Natural killer cell (primary cell): ENCODE measurements around the gene UNC93A. TPM values are rescaled to one million over a fixed set of nuclear protein-coding genes. Genes with fewer than 3 reads are reported as not detected.
"Not testable (repeated sequence)": the region's sequence is repeated elsewhere in the genome, so short reads cannot be mapped to it uniquely, and the experiment has no call there.

Source experiments
- ATAC-seq, 3 donors: fragments of 150-1000 bp in 2 of 3; fragments of 200-7000 bp in 1 of 3; cut with Tn5 transposase; 1 replicate in 1 of 3; 2 replicates in 2 of 3; pipeline ENCODE4 v1.10.0; 2021; ENCODE audit warnings: mild to moderate bottlenecking in 2 of 3, moderate library complexity in 2 of 3
- DNase-seq, 2 donors: peaks; one replicate each; pipeline versions ENCODE4 v3.0.0 to v3.0.0-alpha.2; 2013 to 2021; ENCODE audit warnings: mixed read lengths in 1 of 2
- H3K27ac ChIP-seq: one replicate; pipeline ENCODE4 v1.5.1; 2013; ENCODE audit warnings: mild to moderate bottlenecking, low read length
- H3K27me3 ChIP-seq: one replicate; pipeline ENCODE4 v1.6.1; 2013; ENCODE audit warnings: low read length; ENCODE audit not compliant: control insufficient read depth, insufficient read depth
- H3K36me3 ChIP-seq: one replicate; pipeline ENCODE4 v1.6.1; 2013; ENCODE audit warnings: low read length; ENCODE audit not compliant: control insufficient read depth, insufficient read depth
- H3K4me1 ChIP-seq: one replicate; pipeline ENCODE4 v1.6.1; 2013; ENCODE audit warnings: low read length; ENCODE audit not compliant: control insufficient read depth, insufficient read depth
- H3K4me3 ChIP-seq: one replicate; pipeline ENCODE4 v1.5.1; 2013; ENCODE audit warnings: low read length
- H3K9me3 ChIP-seq: one replicate; pipeline ENCODE4 v1.6.1; 2013; ENCODE audit warnings: low read length; ENCODE audit not compliant: control insufficient read depth, insufficient read depth
- H3K27ac Mint-ChIP-seq, 2 donors: one replicate each; pipeline ENCODE4 v1.8.0; 2022; ENCODE audit warnings: mild to moderate bottlenecking in 2 of 2, mixed read lengths in 2 of 2, moderate library complexity in 1 of 2
- H3K27me3 Mint-ChIP-seq, 2 donors: one replicate each; pipeline ENCODE4 v1.8.0; 2022; ENCODE audit warnings: low read depth in 2 of 2, mixed read lengths in 2 of 2
- H3K36me3 Mint-ChIP-seq: one replicate; pipeline ENCODE4 v1.8.0; 2022; ENCODE audit warnings: mixed read lengths
- H3K4me1 Mint-ChIP-seq, 2 donors: one replicate each; pipeline ENCODE4 v1.8.0; 2022; ENCODE audit warnings: mixed read lengths in 2 of 2
- H3K4me3 Mint-ChIP-seq: one replicate; pipeline ENCODE4 v1.8.0; 2022; ENCODE audit warnings: mild to moderate bottlenecking, moderate library complexity, mixed read lengths
- H3K9me3 Mint-ChIP-seq, 2 donors: one replicate each; pipeline ENCODE4 v1.8.0; 2022; ENCODE audit warnings: mixed read lengths in 2 of 2
- CTCF ChIP-seq: fragments of 200-600 bp; IDR thresholded peaks from one replicate; pipeline ENCODE4 v1.8.0; 2022; ENCODE audit warnings: antibody characterized with exemption
- WGBS: methylation state at CpG from one replicate; pipeline ENCODE4 v1.1.7; 2013; ENCODE audit warnings: missing lambda C conversion rate; ENCODE audit not compliant: insufficient coverage; 5-methylcytosine and 5-hydroxymethylcytosine counted together
- intact Hi-C: fragments of 100-400 bp; cut with micrococcal nuclease; formaldehyde crosslinking; loops from one replicate; pipeline ENCODE4 v1.14.2; 2022
- total RNA-seq, 4 donors: library from RNA; stranded (reverse); fragments of 120-200 nt in 1 of 4; gene quantifications; one replicate each; pipeline versions ENCODE4 v1.2.3 to v1.2.4, GENCODE V29; 2013 to 2022

UNC93A gene
- total RNA-seq, 3 donors from 2014 or later (not counting 1 experiment from before 2014, with no cell fraction given), result not detected

- H3K9me3 Mint-ChIP-seq, result peaks cover 0 to 2% of the 10 kb centered on the region in 2 donors
- H3K36me3 ChIP-seq, result no peaks in the 10 kb centered on the region
- no peaks in the 10 kb centered on the region for H3K36me3 Mint-ChIP-seq
- H3K4me3 ChIP-seq, result no peak overlapping the region
- no peaks in the 10 kb centered on the region for H3K9me3 ChIP-seq
- peaks cover 27 to 49% of the 10 kb centered on the region in 2 donors for H3K27me3 Mint-ChIP-seq
- ATAC-seq (no peak), DNase-seq (no peak)
- H3K4me1 ChIP-seq, result no peaks in the 10 kb centered on the region
- no peak overlapping the region for H3K27ac Mint-ChIP-seq
- H3K27me3 ChIP-seq, result peaks cover 3% of the 10 kb centered on the region
- H3K4me3 Mint-ChIP-seq, result no peak overlapping the region
- no peaks in the 10 kb centered on the region for H3K4me1 Mint-ChIP-seq
- WGBS, result 82% methylated on average over 3 of the region's 3 CpGs
- intact Hi-C loops, result no loop called here
- TF ChIP-seq CTCF, result no peak
- no peak overlapping the region for H3K27ac ChIP-seq
Observed at GRCh38 chr6:167258646-167259045, 32.5 kb upstream of the UNC93A start.

GRCh38 chr6:167266057-167266829 lies 24.9 kb upstream of the UNC93A start:
- H3K9me3 ChIP-seq, ATAC-seq, H3K9me3 Mint-ChIP-seq, H3K36me3 Mint-ChIP-seq, H3K4me1 Mint-ChIP-seq, H3K27ac ChIP-seq, H3K36me3 ChIP-seq, intact Hi-C loops, H3K4me3 ChIP-seq, H3K27ac Mint-ChIP-seq, H3K27me3 ChIP-seq, H3K4me3 Mint-ChIP-seq, H3K4me1 ChIP-seq, DNase-seq: not testable (repeated sequence)
- peaks cover 16 to 27% of the 10 kb centered on the region in 2 donors for H3K27me3 Mint-ChIP-seq
- 52% methylated on average over 13 of the region's 24 CpGs for WGBS

- Histone ChIP-seq H3K4me1 (no peaks in the 10 kb centered on the region), H3K27me3 (no peaks in the 10 kb centered on the region), H3K9me3 (no peaks in the 10 kb centered on the region), H3K4me3 (no peak overlapping the region), H3K27ac (no peak overlapping the region), H3K36me3 (no peaks in the 10 kb centered on the region)
- no peak overlapping the region for H3K27ac Mint-ChIP-seq
- H3K36me3 Mint-ChIP-seq, result no peaks in the 10 kb centered on the region
- H3K9me3 Mint-ChIP-seq, result no peaks in the 10 kb centered on the region
- no peaks in the 10 kb centered on the region for H3K4me1 Mint-ChIP-seq
- ATAC-seq, result no peak
- 91% methylated on average over 20 of the region's 21 CpGs for WGBS
- H3K27me3 Mint-ChIP-seq, result peaks cover 9 to 19% of the 10 kb centered on the region in 2 donors
- no peak for DNase-seq
- intact Hi-C loops, result no loop called here
- no peak overlapping the region for H3K4me3 Mint-ChIP-seq
- no peak for TF ChIP-seq CTCF
Observed at GRCh38 chr6:167266830-167267555, 24.1 kb upstream of the UNC93A start.

GRCh38 chr6:167267556-167267898 lies 23.6 kb upstream of the UNC93A start:
- WGBS, result 60% methylated on average over 1 of the region's 3 CpGs
- intact Hi-C loops, ATAC-seq, H3K4me3 ChIP-seq, H3K9me3 ChIP-seq, H3K4me1 Mint-ChIP-seq, H3K27me3 ChIP-seq, H3K4me3 Mint-ChIP-seq, H3K27ac ChIP-seq, DNase-seq, H3K27ac Mint-ChIP-seq, H3K9me3 Mint-ChIP-seq, H3K36me3 Mint-ChIP-seq, H3K4me1 ChIP-seq, H3K36me3 ChIP-seq: not testable (repeated sequence)
- peaks cover 7 to 14% of the 10 kb centered on the region in 2 donors for H3K27me3 Mint-ChIP-seq
